ENCODE data around the gene FOXP1.
"Not testable (repeated sequence)": the region's sequence is repeated elsewhere in the genome, so short reads cannot be mapped to it uniquely, and the experiment has no call there.

Gene FOXP1

GRCh38 chr3:71530903-71531530 is 52.5 kb downstream of the FOXP1 start:
- no peak for DNase-seq (ENCODE audit: low read depth)

- no peak for DNase-seq (ENCODE audit: low read depth)
These were observed 54.7 kb downstream of the FOXP1 start for GRCh38 chr3:71528816-71529215.

GRCh38 chr3:71526448-71526847 is 57.1 kb downstream of the FOXP1 start:
- not testable (repeated sequence) for DNase-seq (ENCODE audit: low read depth)

GRCh38 chr3:71525391-71525790 is 58.1 kb downstream of the FOXP1 start:
- no peak for DNase-seq (ENCODE audit: low read depth)

- DNase-seq (ENCODE audit: low read depth) = no peak
These were observed 58.9 kb downstream of the FOXP1 start for GRCh38 chr3:71524672-71525071.

- DNase-seq (ENCODE audit: low read depth) = no peak
These were observed 59.9 kb downstream of the FOXP1 start for GRCh38 chr3:71523628-71524027.

- no peak for DNase-seq (ENCODE audit: low read depth)
These were observed 61.3 kb downstream of the FOXP1 start for GRCh38 chr3:71521940-71522876.

GRCh38 chr3:71521021-71521352 is 62.5 kb downstream of the FOXP1 start:
- no peak for DNase-seq (ENCODE audit: low read depth)

- no peak for DNase-seq (ENCODE audit: low read depth)
These were observed 63.1 kb downstream of the FOXP1 start for GRCh38 chr3:71520161-71521020.

- no peak for DNase-seq (ENCODE audit: low read depth)
These were observed 65.4 kb downstream of the FOXP1 start for GRCh38 chr3:71518089-71518488.

- no peak for DNase-seq (ENCODE audit: low read depth)
These were observed 66.2 kb downstream of the FOXP1 start for GRCh38 chr3:71517271-71517791.

- no peak for DNase-seq (ENCODE audit: low read depth)
These were observed 67.7 kb downstream of the FOXP1 start for GRCh38 chr3:71515636-71516365.

GRCh38 chr3:71514621-71515020 is 68.9 kb downstream of the FOXP1 start:
- no peak for DNase-seq (ENCODE audit: low read depth)

GRCh38 chr3:71513515-71513914 is 70.0 kb downstream of the FOXP1 start:
- DNase-seq (ENCODE audit: low read depth) = no peak

- no peak for DNase-seq (ENCODE audit: low read depth)
These were observed 70.4 kb downstream of the FOXP1 start for GRCh38 chr3:71513081-71513480.

GRCh38 chr3:71512544-71512943 is 71.0 kb downstream of the FOXP1 start:
- DNase-seq (ENCODE audit: low read depth) = no peak

GRCh38 chr3:71512000-71512399 is 71.5 kb downstream of the FOXP1 start:
- DNase-seq (ENCODE audit: low read depth) = no peak

GRCh38 chr3:71511446-71511845 is 72.1 kb downstream of the FOXP1 start:
- no peak for DNase-seq (ENCODE audit: low read depth)

GRCh38 chr3:71511037-71511436 is 72.5 kb downstream of the FOXP1 start:
- DNase-seq (ENCODE audit: low read depth) = no peak

- no peak for DNase-seq (ENCODE audit: low read depth)
These were observed 73.0 kb downstream of the FOXP1 start for GRCh38 chr3:71510510-71510909.

GRCh38 chr3:71509066-71509465 is 74.5 kb downstream of the FOXP1 start:
- DNase-seq (ENCODE audit: low read depth) = no peak

Data from activated T-cell treated with anti-CD3 and anti-CD28 coated beads for 48 hours (primary cell).